Measurements from ENCODE around the gene CFI. TPM values are rescaled to one million over a fixed set of nuclear protein-coding genes. Genes with fewer than 3 reads are reported as not detected.

Gene CFI
- total and polyA plus RNA-seq, 2 donors (not counting 1 experiment from before 2014, with no cell fraction given): not detected

DNA sequence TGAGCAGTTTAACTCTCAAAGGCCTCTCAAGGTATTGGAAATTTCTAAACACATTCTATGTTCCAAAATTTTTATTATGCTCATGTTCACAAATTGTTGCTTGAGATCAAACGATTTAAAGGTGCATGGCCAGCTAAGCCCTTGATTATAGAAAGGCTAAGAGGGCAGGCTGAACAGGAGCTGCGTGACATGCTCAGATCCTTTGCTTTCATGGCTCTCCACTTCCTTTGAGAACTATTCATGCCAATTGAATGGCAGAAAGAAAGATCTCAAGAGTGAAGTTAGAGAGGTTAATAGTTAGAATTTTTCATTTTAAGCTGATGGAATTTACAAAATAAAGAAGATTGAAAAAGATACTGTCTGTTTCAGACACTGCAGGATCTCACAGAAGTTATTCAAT is 46.7 kb upstream of the CFI start:
- H3K9me3 ChIP-seq (ENCODE audit: control extremely low read depth in 1 of 3, control insufficient read depth in 2 of 3, insufficient read depth in 1 of 3, low read length in 2 of 3): no peaks in the 10 kb centered on the region
- no peak overlapping the region for H3K4me2 ChIP-seq (replicated peaks; ENCODE audit: low read depth, low read length, poor library complexity, severe bottlenecking)
- no peak overlapping the region for H3K4me3 Mint-ChIP-seq
- intact Hi-C loops (cut with micrococcal nuclease): no loop called here
- H4K20me1 ChIP-seq (ENCODE audit: control insufficient read depth, insufficient read depth, low read length, poor library complexity, severe bottlenecking): no peaks in the 10 kb centered on the region
- H3K27ac ChIP-seq (ENCODE audit: low read length in 2 of 2): no peak overlapping the region
- H3K4me1 ChIP-seq (ENCODE audit: control insufficient read depth in 2 of 2, insufficient read depth in 2 of 2, low read length in 2 of 2): no peaks in the 10 kb centered on the region
- H3K36me3 ChIP-seq (replicated peaks in 1 of 2; ENCODE audit: control extremely low read depth in 1 of 2, control insufficient read depth in 1 of 2, extremely low read depth in 1 of 2, insufficient read depth in 2 of 2, low read length in 1 of 2): no peaks in the 10 kb centered on the region
- H3K27me3 Mint-ChIP-seq: no peaks in the 10 kb centered on the region
- no peak overlapping the region for H3K27ac Mint-ChIP-seq
- no peak overlapping the region for H3K9ac ChIP-seq (ENCODE audit: low read length)
- POLR2A ChIA-PET: no interaction called here
- DNase-seq (no peak), ATAC-seq (ENCODE audit: low read depth) (no peak)
- CTCF ChIA-PET: no interaction called here
- no CpG with 5 or more reads among the region's 2 CpGs for WGBS (ENCODE audit: insufficient coverage)
- no peaks in the 10 kb centered on the region for H3K79me2 ChIP-seq (ENCODE audit: control insufficient read depth, insufficient read depth, low read length)
- no peak overlapping the region for H3K4me3 ChIP-seq (ENCODE audit: control extremely low read depth in 1 of 5, extremely low read depth in 1 of 5, insufficient read depth in 1 of 5, low read depth in 2 of 5, low read length in 4 of 5)
- H3K9me3 Mint-ChIP-seq (ENCODE audit: insufficient read depth): no peaks in the 10 kb centered on the region
- H3K27me3 ChIP-seq (replicated peaks in 1 of 4; ENCODE audit: control extremely low read depth in 1 of 4, control insufficient read depth in 3 of 4, insufficient read depth in 4 of 4, low read length in 3 of 4): no peaks in the 10 kb centered on the region
- TF ChIP-seq, protein P1, sequence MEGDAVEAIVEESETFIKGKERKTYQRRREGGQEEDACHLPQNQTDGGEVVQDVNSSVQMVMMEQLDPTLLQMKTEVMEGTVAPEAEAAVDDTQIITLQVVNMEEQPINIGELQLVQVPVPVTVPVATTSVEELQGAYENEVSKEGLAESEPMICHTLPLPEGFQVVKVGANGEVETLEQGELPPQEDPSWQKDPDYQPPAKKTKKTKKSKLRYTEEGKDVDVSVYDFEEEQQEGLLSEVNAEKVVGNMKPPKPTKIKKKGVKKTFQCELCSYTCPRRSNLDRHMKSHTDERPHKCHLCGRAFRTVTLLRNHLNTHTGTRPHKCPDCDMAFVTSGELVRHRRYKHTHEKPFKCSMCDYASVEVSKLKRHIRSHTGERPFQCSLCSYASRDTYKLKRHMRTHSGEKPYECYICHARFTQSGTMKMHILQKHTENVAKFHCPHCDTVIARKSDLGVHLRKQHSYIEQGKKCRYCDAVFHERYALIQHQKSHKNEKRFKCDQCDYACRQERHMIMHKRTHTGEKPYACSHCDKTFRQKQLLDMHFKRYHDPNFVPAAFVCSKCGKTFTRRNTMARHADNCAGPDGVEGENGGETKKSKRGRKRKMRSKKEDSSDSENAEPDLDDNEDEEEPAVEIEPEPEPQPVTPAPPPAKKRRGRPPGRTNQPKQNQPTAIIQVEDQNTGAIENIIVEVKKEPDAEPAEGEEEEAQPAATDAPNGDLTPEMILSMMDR (IDR thresholded peaks at IDR 0.05): no peak
- no peak for TF ChIP-seq EZH2 (IDR thresholded peaks at IDR 0.05; ENCODE audit: borderline replicate concordance, insufficient read depth, low read depth, low read length, poor library complexity, severe bottlenecking)
- no peaks in the 10 kb centered on the region for H3K4me1 Mint-ChIP-seq
- H2AFZ ChIP-seq (ENCODE audit: insufficient read depth, low read depth, low read length, poor library complexity, severe bottlenecking): no peak overlapping the region

DNA sequence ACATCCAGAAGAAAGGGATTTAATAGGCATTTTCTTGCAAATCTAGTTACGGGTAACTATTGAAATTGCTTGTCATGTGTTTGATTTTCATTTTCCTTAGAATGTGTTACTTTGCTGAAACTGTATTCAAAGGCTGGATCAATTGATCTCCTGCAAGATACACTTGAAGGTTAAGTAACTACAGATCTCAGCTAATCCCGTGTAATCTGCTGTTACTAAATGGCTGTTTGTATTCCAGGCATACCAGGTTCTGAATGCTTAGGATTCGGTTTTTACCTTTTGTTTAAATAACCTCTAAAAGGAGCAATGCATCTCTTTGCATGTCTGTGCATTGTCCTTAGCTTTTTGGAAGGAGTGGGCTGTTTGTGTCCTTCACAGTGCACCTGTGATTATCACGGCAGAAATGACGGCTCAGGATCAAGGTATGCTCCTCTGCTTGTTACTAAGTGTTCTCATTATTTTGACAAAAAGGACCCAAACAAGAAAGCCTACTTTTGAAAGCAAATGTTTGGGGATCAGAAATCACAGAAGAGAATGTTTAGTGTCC is 46.2 kb upstream of the CFI start, which contains the start of gene LRIT3:
TSS of gene LRIT3 (plus strand) at position 212 of the 547 bp plus-strand sequence. CDS start at position 307, 95 bp downstream.
- H3K9me3 ChIP-seq (ENCODE audit: control extremely low read depth in 1 of 3, control insufficient read depth in 2 of 3, insufficient read depth in 1 of 3, low read length in 2 of 3): no peaks in the 10 kb centered on the region
- no peak for DNase-seq
- no peaks in the 10 kb centered on the region for H3K27me3 Mint-ChIP-seq
- intact Hi-C loops (cut with micrococcal nuclease): no loop called here
- no peak within 1 kb of the TSS for H3K9ac ChIP-seq (ENCODE audit: low read length)
- H4K20me1 ChIP-seq (ENCODE audit: control insufficient read depth, insufficient read depth, low read length, poor library complexity, severe bottlenecking): no peaks in the 10 kb centered on the region
- H3K4me3 Mint-ChIP-seq: no peak within 1 kb of the TSS
- H2AFZ ChIP-seq (ENCODE audit: insufficient read depth, low read depth, low read length, poor library complexity, severe bottlenecking): no peak within 1 kb of the TSS
- no peak within 1 kb of the TSS for H3K4me3 ChIP-seq (ENCODE audit: control extremely low read depth in 1 of 5, extremely low read depth in 1 of 5, insufficient read depth in 1 of 5, low read depth in 2 of 5, low read length in 4 of 5)
- no peaks in the 10 kb centered on the region for H3K36me3 ChIP-seq (replicated peaks in 1 of 2; ENCODE audit: control extremely low read depth in 1 of 2, control insufficient read depth in 1 of 2, extremely low read depth in 1 of 2, insufficient read depth in 2 of 2, low read length in 1 of 2)
- TF ChIP-seq EZH2 (IDR thresholded peaks at IDR 0.05; ENCODE audit: borderline replicate concordance, insufficient read depth, low read depth, low read length, poor library complexity, severe bottlenecking): no peak
- TF ChIP-seq, protein P1 (IDR thresholded peaks at IDR 0.05): no peak
- POLR2A ChIA-PET: no interaction called here
- H3K27ac ChIP-seq (ENCODE audit: low read length in 2 of 2): no peak within 1 kb of the TSS
- 100% methylated on average over 2 of the region's 5 CpGs for WGBS (ENCODE audit: insufficient coverage)
- H3K4me1 Mint-ChIP-seq: no peaks in the 10 kb centered on the region
- CTCF ChIA-PET: no interaction called here
- no peak within 1 kb of the TSS for H3K27ac Mint-ChIP-seq
- H3K4me1 ChIP-seq (ENCODE audit: control insufficient read depth in 2 of 2, insufficient read depth in 2 of 2, low read length in 2 of 2): no peaks in the 10 kb centered on the region
- ATAC-seq (ENCODE audit: low read depth): no peak
- no peaks in the 10 kb centered on the region for H3K9me3 Mint-ChIP-seq (ENCODE audit: insufficient read depth)
- no peak within 1 kb of the TSS for H3K4me2 ChIP-seq (replicated peaks; ENCODE audit: low read depth, low read length, poor library complexity, severe bottlenecking)
- no peaks in the 10 kb centered on the region for H3K27me3 ChIP-seq (replicated peaks in 1 of 4; ENCODE audit: control extremely low read depth in 1 of 4, control insufficient read depth in 3 of 4, insufficient read depth in 4 of 4, low read length in 3 of 4)
- no peaks in the 10 kb centered on the region for H3K79me2 ChIP-seq (ENCODE audit: control insufficient read depth, insufficient read depth, low read length)
